Activated CD8-positive, alpha-beta memory T cell treated with anti-CD3 and anti-CD28 coated beads, Interleukin-2, amount 50 U/mL, for 1 hour (primary cell): ENCODE results near the gene RASIP1.
"Not testable (repeated sequence)": the region's sequence is repeated elsewhere in the genome, so short reads cannot be mapped to it uniquely, and the experiment has no call there.

Source experiments
- DNase-seq: peaks from one replicate; pipeline ENCODE4 v3.0.0-alpha.2; 2020; ENCODE audit errors: extremely low read depth

Gene RASIP1, protein sequence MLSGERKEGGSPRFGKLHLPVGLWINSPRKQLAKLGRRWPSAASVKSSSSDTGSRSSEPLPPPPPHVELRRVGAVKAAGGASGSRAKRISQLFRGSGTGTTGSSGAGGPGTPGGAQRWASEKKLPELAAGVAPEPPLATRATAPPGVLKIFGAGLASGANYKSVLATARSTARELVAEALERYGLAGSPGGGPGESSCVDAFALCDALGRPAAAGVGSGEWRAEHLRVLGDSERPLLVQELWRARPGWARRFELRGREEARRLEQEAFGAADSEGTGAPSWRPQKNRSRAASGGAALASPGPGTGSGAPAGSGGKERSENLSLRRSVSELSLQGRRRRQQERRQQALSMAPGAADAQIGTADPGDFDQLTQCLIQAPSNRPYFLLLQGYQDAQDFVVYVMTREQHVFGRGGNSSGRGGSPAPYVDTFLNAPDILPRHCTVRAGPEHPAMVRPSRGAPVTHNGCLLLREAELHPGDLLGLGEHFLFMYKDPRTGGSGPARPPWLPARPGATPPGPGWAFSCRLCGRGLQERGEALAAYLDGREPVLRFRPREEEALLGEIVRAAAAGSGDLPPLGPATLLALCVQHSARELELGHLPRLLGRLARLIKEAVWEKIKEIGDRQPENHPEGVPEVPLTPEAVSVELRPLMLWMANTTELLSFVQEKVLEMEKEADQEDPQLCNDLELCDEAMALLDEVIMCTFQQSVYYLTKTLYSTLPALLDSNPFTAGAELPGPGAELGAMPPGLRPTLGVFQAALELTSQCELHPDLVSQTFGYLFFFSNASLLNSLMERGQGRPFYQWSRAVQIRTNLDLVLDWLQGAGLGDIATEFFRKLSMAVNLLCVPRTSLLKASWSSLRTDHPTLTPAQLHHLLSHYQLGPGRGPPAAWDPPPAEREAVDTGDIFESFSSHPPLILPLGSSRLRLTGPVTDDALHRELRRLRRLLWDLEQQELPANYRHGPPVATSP

DNA sequence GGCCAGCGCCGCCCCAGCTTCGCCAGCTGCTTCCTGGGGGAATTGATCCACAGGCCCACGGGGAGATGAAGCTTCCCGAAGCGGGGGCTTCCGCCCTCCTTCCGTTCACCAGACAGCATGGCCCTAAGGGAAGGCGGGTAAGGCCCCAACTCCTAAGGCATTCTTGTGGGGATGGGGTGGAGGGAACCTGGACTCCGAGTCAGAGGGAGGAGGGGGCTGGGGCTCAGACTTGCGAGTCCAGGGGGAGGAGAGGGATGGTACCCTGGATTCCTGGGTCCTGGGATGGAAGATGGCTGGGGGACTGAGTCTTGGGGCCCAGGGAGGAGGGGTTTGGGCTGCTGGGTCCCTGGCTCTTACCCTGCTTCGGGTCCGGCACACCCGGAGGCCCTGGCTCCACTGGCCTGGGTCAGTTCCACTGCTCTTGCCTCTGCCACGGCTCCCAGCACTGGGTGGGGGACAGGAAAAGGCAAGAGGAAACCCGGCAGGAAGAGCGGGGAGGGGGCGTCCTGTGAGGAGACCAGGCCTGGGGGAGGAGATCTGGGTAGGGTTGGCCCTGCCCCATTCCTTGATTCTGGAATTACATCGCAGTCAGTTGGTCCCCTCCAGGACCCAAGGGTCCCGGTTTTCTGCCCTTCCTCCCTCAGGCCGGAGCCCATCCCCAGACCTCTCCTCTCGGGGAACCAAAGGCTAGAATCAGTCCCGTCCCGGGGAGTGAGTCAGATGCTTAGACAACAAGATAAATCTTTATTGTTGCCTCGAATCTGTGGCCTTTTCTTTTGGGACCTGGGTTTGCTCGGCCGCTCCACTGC is at the start of gene RASIP1:
Gene RASIP1, minus strand, starts transcription at position 447 of the 809 bp plus-strand sequence. Its CDS starts 328 bp downstream, at position 119.
- no peak for DNase-seq

DNA sequence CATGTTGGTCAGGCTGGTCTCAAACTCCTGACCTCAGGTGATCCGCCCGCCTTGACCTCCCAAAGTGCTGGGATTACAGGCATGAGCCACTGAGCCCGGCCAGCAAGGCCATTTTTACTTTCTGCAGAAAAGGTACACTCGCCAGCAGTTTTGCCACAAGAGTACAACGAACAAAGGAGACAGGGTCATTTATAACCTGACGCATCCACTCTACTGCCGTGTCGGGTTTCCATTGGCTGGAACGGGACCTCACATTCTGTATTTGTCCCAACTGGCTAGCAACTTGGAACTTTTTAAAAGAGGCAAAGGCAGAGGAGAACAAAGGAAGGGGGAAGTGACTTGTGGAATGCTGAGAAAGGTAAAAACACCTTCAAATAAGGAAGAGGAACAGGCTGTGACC is 46.9 kb upstream of the RASIP1 start:
- not testable (repeated sequence) for DNase-seq

DNA sequence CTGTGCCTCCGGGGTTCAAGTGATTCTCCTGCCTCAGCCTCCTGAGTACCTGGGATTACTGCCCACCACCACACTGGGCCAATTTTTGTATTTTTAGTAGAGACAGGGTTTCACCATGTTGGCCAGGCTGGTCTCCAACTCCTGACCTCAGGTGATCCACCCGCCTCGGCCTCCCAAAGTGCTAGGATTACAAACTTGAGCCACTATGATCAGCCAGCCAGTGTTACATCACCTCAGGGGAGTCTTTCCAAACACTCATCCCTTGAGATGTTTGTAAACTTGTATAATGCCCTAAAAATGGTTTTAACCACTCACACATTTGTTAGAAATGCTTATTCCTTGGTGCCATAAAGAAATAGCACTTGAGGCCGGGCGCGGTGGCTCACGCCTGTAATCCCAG is 46.0 kb upstream of the RASIP1 start:
- DNase-seq = not testable (repeated sequence)

DNA sequence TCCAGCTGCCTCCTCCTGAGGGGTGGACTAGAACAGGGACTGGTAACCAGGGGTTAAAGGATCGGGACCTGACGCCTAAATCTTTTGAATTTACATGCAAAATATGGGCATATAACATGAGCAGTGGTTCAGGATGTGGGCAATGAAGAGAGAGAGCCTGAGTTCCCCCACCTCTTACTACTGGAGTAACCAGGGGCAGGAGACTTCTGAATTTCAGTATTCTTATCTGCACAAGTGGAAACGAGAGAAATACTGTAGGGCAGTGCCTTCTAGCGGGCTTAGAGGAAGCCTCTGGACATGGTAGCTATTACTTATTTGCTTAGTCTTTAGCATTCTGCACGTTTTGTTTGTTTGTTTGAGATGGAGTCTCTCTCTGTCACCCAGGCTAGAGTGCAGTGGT is 44.1 kb upstream of the RASIP1 start:
- no peak for DNase-seq

DNA sequence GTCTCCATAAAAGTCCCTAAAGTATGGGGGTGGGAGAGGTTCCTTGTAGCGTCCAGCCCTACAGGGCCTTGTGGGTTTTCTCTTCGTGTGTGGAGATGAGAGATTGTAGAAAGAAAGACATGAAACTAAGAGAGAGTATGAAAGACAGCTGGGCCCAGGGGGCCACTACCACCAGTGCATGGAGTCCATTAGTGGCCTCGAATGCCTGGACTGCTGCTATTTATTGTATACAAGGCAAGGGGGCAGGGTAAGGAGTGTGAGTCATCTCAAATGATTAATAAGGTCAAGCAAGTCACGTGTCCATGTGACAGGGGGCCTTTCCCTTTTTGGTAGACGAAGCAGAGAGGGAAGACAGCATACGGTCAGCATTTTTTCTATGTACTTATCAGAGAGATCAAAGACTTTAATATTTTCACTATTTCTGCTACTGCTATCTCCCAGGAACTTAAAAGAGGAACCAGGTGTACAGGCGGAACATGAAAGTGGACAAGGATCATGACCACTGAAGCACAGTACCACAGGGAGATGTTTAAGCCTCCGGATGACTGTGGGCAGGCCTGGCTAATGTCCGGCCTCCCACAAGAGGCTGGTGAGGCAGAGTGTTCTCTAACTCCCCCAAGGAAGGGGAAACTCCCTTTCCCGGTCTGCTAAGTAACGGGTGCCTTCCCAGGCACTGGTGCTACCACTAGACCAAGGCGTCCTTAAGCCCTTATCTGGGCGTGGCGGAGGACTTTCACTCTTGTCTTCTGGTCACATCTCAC is 40.4 kb upstream of the RASIP1 start:
- DNase-seq = no peak

DNA sequence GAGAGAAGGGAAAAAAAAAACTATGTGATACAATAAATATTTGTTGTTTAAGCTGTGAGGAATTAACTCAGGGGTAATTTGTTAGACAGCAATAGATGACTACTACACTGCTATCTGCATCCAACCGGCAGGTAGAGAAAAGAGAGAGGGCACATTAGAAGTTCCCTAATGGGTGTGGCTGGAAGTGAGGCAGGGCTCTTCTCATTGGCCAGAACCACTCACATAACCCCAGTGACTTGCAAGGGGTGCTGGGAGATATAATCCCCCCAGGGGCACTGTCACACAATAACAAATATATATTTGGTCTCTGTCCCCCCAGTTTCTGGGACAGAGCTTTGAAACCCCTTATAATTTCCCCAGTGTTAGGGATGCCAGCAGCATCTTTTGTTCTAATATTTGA is 39.2 kb upstream of the RASIP1 start:
- DNase-seq = no peak

DNA sequence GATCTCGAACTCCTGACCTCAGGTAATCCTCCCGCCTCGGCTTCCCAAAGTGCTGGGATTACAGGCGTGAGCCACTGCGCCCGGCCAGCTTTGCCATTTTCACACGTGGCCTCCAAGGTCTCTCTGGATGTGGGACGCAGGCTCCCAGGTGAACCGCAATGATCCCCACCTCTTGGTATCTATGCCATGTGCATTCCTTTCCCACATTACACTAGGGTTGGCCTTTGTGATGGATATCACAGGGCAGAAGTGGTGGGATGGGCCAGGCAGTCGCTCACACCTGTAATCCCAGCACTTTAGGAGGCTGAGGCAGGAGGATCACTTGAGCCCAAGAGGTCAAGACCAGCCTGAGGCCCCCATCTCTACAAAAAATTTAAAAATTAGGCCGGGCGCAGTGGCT is 37.3 kb upstream of the RASIP1 start:
- no peak for DNase-seq

DNA sequence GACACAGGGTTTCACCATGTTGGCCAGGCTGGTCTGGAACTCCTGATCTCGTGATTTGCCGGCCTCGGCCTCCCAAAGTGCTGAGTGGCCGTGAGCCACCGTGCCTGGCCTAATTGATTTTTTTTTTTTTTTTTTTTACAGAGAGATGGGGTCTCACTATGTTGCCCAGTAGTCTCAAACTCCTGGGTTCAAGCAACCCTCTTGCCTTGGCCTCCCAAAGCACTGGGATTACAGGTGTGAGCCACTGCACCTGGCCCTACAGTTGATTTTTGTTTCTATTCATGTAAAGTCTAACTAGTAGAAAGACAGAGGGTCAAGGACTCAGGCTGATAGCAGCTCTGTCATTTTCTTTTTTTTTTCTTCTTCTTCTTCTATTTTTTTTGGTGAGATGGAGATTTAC is 36.7 kb upstream of the RASIP1 start:
- no peak for DNase-seq

DNA sequence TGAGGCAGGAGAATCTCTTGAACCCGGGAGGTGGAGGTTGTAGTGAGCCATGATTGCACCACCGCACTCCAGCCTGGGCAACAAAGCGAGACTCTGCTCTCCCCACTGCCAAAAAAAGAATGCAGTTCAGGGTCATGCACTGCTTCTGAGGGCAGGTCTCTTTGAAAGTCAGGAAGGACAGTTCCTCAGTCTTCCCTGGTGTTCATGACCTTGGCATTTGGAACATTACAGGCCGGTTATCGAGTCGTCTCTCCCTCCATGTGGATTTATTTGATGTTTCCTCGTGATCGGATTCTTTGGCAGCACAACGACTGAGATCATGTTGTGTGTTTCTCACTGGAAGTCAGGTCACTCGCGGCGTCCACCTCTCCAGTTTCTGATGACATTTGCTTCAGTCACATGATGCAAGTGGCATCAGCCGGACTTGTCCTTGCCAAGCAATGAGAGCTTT is 32.1 kb upstream of the RASIP1 start:
- no peak for DNase-seq

DNA sequence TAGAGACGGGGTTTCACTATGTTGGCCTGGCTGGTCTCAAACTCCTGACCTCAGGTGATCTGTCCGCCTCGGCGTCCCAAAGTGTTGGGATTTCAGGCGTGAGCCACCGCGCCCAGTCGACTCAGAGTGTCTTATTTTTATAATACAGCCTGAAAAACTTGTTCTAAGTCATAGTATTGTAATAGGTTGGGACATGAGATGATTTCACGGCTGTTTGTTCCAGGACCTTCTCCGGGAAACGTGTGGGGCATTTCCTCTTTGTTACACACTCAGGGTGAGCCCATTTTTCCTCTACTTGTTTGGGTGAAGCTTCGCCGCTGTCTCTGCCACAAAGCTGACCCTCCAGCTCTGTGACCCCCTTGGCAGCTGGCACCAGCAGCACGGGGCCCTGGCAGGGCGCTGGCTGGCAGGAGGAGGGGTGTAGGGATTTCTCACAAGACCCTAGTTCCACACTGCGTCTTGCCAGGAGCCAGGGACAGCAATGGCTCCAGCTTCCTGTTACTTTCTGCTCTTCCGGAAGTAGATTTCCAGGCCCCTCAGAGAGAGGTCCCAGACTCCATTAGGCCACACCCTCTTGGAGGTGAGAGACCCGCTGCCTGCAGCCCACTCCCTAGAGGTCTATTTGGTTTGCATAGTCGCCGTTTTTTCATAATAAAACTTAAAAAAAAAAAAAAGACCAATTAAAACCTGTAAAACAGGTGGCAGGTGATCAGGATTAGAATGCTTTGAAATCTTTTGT is 30.5 kb upstream of the RASIP1 start:
- no peak for DNase-seq

DNA sequence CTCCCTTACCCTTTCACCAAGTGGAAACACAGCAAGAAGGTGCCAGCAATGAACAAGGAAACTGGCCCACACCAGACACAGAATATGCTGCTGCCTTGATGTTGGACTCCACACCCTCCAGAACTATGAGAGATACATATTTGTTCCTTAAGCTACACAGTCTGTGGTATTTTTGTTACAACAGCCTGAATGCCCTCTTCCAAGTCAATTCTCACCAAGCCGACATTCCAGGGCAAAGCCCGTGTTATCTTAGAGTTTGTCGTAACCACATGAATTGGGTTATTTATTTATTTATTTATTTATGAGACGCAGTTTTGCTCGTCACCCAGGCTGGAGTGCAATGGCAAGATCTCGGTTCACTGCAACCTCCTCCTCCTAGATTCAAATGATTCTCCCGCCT is 29.9 kb upstream of the RASIP1 start:
- DNase-seq = no peak

DNA sequence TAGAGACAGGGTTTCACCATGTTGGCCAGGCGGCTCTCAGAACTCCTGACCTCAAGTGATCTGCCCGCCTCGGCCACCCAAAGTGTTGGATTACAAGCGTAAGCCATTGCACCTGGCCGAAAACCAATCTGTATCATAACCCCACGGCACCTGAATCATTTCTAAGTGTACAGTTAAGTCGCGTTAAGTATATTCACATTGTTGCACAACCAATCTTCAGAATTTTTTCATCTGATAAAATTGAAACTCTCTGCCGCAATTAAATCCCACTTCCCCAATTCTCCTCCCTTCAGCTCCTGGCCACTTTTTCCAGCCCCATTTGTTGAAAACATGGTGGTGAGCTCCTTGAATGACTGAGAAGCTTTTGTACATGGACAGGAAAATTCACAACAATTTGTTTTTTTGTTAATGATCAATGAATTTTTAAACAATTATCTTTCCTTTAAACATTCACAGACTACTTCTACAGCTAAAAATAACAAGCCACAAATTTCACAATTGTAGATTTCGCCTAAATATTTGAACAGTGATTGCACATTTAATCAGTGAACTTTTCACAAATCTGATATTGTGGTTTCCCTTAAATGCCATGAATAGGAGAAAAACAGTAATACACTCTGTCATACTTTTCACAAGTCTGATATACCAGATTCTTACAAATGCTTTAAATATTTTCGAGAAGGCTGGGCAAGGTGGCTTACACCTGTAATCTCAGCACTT is 28.7 kb upstream of the RASIP1 start:
- no peak for DNase-seq

DNA sequence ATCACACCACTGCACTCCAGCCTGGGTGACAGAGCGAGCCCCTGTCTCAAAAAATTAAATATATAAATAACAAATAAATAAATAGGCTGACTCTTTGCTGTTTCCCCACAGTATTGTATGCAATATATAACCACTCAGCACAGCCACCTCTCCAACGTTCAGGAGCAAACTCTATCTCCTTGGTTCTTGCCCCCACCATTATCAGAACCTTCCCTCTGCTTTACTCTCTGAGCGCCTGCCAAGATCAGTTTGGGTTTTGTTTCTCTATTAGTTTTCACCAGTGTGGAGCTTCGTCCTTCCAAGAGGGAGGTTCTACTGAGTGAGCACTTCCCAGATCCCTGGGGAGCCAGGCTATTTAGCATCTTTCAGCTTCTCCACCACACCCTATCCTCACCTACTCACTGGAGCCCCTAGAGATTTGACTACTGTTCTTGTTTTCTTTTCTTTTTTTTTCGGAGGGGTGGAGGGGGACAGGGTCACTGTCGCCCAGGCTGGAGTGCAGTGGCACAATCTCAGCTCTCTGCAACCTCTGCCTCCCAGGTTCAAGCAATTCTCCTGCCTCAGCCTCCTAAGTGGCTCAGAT is 27.9 kb upstream of the RASIP1 start:
- DNase-seq = not testable (repeated sequence)

DNA sequence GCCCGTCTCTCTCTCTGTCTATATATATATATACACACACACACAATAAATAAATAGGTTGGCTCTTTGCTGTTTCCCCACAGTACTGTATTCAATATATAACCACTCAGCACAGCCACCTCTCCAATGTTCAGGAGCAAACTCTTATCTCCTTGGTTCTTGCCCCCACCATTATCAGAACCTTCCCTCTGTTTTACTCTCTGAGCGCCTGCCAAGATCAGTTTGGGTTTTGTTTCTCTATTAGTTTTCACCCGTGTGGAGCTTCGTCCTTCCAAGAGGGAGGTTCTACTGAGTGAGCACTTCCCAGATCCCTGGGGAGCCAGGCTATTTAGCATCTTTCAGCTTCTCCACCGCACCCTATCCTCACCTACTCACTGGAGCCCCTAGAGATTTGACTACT is 25.4 kb upstream of the RASIP1 start:
- DNase-seq = not testable (repeated sequence)

DNA sequence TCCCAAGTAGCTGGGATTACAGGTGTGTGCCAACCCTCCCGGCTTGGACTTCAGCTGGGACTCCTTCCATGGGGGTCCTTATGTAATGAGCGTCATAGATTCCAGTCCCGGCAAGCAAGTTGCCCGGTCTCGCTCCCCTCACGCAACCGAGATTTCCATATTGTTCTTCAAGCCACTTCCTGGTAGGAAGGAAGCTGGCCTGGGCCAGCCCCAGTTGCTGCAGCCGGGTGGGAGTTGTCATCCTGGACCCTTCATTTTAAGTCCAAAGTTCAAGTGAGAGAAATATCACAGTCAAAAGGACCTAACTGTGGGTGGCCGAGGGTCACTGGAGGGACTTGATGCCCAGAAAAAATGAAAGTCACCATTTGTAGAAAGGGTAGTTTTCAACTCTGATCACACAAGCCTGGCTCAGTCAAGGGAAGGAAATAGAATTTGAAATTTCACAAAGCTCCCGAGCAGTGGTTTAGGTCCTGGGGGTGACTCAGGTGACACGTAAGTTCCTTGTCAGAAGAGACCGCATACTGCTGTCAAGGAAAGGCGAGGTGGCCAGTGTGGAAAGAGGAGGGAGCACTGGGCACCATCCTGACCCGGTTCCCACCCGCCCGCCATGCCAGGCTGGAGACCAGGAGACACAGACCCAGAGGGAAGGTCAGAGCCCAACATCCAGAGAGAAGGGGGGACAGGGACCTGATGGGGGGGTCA is 20.2 kb upstream of the RASIP1 start:
- no peak for DNase-seq

DNA sequence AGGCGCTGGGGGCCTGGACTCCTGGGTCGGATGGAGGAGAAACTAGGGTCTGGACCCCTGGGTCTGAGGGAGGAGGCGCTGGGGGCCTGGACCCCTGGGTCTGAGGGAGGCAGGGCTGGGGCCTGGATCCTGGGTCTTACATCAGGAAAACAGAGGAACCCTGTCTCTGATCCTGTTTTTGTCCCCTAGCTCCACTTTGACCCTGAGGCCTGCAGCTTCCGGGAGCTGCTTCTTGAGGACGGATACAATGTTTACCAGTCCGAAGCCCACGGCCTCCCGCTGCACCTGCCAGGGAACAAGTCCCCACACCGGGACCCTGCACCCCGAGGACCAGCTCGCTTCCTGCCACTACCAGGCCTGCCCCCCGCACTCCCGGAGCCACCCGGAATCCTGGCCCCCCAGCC is 17.3 kb upstream of the RASIP1 start:
- DNase-seq = no peak

DNA sequence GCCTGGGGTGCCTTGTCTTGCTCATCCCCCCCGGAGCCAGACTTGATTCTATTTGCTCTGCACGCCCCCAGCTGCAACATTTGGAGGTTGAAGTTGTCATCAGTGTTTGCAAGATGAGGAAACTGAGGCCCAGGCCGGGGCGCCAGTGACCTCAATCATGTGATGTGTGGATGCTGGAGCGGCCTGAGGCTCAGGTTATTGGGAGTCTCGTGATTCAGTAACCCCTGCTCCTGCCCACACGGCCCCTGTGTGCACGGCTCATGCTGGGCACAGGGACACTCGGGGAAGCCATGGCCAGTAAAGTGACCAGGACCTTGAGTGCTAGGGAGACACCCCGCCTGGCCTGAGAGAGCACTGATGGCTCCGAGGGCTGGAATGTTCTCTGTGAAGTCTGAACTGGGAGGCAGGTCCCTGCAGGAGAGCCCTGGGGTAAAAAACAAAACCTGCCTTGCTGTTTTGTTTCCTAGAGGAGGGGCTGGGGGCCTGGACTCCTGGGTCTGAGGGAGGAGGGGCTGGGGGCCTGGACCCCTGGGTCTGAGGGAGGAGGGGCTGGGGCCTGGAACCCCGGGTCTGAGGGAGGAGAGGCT is 16.8 kb upstream of the RASIP1 start:
- no peak for DNase-seq

DNA sequence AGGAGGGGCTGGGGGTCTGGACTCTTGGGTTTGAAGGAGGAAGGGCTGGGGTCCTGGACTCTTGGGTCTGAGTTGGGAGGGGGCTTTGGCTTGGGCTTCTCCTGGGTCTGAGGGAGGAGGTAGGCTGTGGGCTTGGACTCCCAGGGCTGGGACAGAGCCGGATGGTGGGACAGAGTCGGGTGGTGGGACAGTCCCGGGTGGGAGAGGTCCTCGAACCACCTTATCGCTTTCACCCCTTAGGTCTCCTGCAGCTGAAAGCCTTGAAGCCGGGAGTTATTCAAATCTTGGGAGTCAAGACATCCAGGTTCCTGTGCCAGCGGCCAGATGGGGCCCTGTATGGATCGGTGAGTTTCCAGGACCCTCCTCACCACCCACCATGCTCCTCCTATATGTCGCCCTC is 16.3 kb upstream of the RASIP1 start:
- no peak for DNase-seq
